GM23338 (cell line): ENCODE measurements around the gene EVI5L. TPM values are rescaled to one million over a fixed set of nuclear protein-coding genes. Genes with fewer than 3 reads are reported as not detected.

Experiments
- ATAC-seq: fragments of 200-7000 bp; cut with Tn5 transposase; 3 replicates; pipeline ENCODE4 v1.9.1; 2020
- DNase-seq: peaks from one replicate; pipeline ENCODE4 v3.0.0-alpha.2; 2015; ENCODE audit warnings: low spot score
- H2AFZ ChIP-seq: fragments of 200-600 bp; sonication (generic); 2 replicates; pipeline ENCODE4 v1.8.0; 2016; ENCODE audit warnings: antibody characterized with exemption, mild to moderate bottlenecking, moderate library complexity
- H3F3A ChIP-seq: fragments of 200-600 bp; sonication (generic); replicated peaks from 2 replicates; pipeline ENCODE4 v1.8.0; 2017; ENCODE audit warnings: antibody characterized with exemption, mixed run types, low read depth
- H3K27ac ChIP-seq: fragments of 200-600 bp; sonication (generic); 2 replicates; pipeline ENCODE4 v1.6.1; 2016; ENCODE audit warnings: low read depth
- H3K27me3 ChIP-seq: fragments of 200-600 bp; sonication (generic); 2 replicates; pipeline ENCODE4 v1.8.0; 2016; ENCODE audit warnings: mild to moderate bottlenecking, mixed run types, moderate library complexity; ENCODE audit not compliant: insufficient read depth
- H3K36me3 ChIP-seq: fragments of 200-600 bp; sonication (generic); 2 replicates; pipeline ENCODE4 v1.8.0; 2016; ENCODE audit warnings: mild to moderate bottlenecking; ENCODE audit not compliant: insufficient read depth
- H3K4me1 ChIP-seq: fragments of 200-600 bp; sonication (generic); 2 replicates; pipeline ENCODE4 v1.8.0; 2016; ENCODE audit warnings: mild to moderate bottlenecking, moderate library complexity; ENCODE audit not compliant: insufficient read depth
- H3K4me2 ChIP-seq: fragments of 200-600 bp; sonication (generic); 2 replicates; pipeline ENCODE4 v1.7.1; 2017; ENCODE audit warnings: mixed run types
- H3K4me3 ChIP-seq: fragments of 200-600 bp; sonication (generic); 2 replicates; pipeline ENCODE4 v1.6.1; 2016; ENCODE audit warnings: mixed run types
- H3K79me2 ChIP-seq: fragments of 200-600 bp; sonication (generic); replicated peaks from 2 replicates; pipeline ENCODE4 v1.8.0; 2017; ENCODE audit warnings: mild to moderate bottlenecking; ENCODE audit not compliant: insufficient read depth
- H3K9me2 ChIP-seq: fragments of 200-600 bp; sonication (generic); 2 replicates; pipeline ENCODE4 v1.8.0; 2017; ENCODE audit not compliant: insufficient read depth
- H4K20me1 ChIP-seq: fragments of 200-600 bp; sonication (generic); replicated peaks from 2 replicates; pipeline ENCODE4 v1.8.0; 2017; ENCODE audit warnings: mild to moderate bottlenecking; ENCODE audit not compliant: insufficient read depth
- H3K27ac Mint-ChIP-seq: 2 replicates; pipeline ENCODE4 v1.8.0; 2020; ENCODE audit warnings: inconsistent platforms, mild to moderate bottlenecking, moderate library complexity, mixed read lengths
- H3K27me3 Mint-ChIP-seq: 3 replicates; pipeline ENCODE4 v1.8.0; 2022; ENCODE audit warnings: low read depth, mild to moderate bottlenecking, moderate library complexity, mixed read lengths, inconsistent platforms; ENCODE audit not compliant: insufficient read depth, poor library complexity
- H3K36me3 Mint-ChIP-seq: 3 replicates; pipeline ENCODE4 v1.8.0; 2021; ENCODE audit warnings: low read depth, mild to moderate bottlenecking, inconsistent platforms, moderate library complexity, mixed read lengths
- H3K4me1 Mint-ChIP-seq: 3 replicates; pipeline ENCODE4 v1.8.0; 2020; ENCODE audit warnings: mild to moderate bottlenecking, inconsistent platforms, mixed read lengths
- H3K4me3 Mint-ChIP-seq: 3 replicates; pipeline ENCODE4 v1.8.0; 2021; ENCODE audit warnings: moderate library complexity, mild to moderate bottlenecking, inconsistent platforms, mixed read lengths
- H3K9me3 Mint-ChIP-seq: 3 replicates; pipeline ENCODE4 v1.8.0; 2020; ENCODE audit warnings: moderate library complexity, mild to moderate bottlenecking, inconsistent platforms, mixed read lengths
- POLR2AphosphoS5 ChIP-seq: IDR thresholded peaks from 2 replicates; pipeline ENCODE4 v1.6.1; 2016; ENCODE audit warnings: antibody characterized with exemption, low read depth
- polyA plus RNA-seq: library from polyadenylated mRNA; unstranded; fragments of >200 nt; fragmentation: Nextera tagmentation; extraction: Ambion mirVana; gene quantifications from 2 replicates; pipeline ENCODE4 v1.2.1, GENCODE V29; 2016
- total RNA-seq: library from RNA; depleted of rRNA; stranded (reverse); fragments of >200 nt; shearing (Covaris generic); gene quantifications from 2 replicates; pipeline ENCODE4 v1.2.3, GENCODE V29; 2014
- TF ChIP-seq, protein P1 (sequence below): fragments of 250-450 bp; sonication (Bioruptor Pico); IDR thresholded peaks from 2 replicates; pipeline ENCODE4 v1.5.0; 2020; ENCODE audit warnings: mild to moderate bottlenecking, moderate library complexity
- TF ChIP-seq, protein P2 (sequence below), 2 experiments: fragments of 200-600 bp in 1 of 2; sonication (generic) in 1 of 2; conservative IDR thresholded peaks; 2 replicates each; pipeline versions ENCODE4 v1.5.1 to v1.6.1; 2016 to 2017; ENCODE audit warnings: antibody characterized with exemption in 2 of 2, low read depth in 2 of 2, mild to moderate bottlenecking in 2 of 2, moderate library complexity in 1 of 2

Gene EVI5L
- total and polyA plus RNA-seq, 2 experiments from 2014 or later, result 4.5 to 16.2 TPM

DNA sequence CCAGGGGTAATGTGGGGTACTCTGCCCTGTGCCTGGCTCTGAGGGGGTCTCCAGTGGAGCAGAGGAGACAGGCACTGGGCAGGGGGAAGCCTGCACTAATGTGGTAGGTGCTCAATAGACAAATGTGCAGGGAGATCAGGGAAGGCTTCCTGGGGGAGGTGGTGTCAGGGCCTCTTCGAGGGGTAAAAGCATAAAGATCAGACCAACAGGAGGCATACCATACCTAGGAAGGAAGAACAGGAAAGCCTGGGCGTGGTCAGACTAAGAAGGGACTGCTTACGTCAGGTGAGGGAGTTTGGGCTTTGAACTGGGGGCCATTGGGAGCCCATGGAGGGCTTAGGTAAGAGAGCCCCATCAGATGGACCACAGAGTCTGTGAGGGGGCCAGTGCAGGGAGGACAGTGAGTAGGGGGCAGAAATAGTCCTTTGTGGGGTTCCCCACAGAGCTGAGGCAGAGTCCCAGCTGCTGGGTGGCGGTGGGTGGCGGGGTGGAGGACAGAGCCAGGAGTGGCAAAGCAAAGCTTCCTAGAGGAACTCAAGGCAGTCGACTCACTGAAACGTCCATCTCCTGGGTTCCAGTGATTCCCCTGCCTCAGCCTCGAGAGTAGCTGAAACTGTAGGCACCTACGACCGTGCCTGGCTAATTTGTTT is 35.4 kb downstream of the EVI5L start:
- peaks cover 57% of the 10 kb centered on the region for H3K27me3 Mint-ChIP-seq
- peaks cover 67% of the 10 kb centered on the region for H3K27me3 ChIP-seq
- H3K9me2 ChIP-seq, result no peaks in the 10 kb centered on the region
- ATAC-seq (no peak), DNase-seq (peak; percentile 46)
- H3K36me3 Mint-ChIP-seq, result no peaks in the 10 kb centered on the region
- peaks cover 21% of the 10 kb centered on the region for H3K4me1 Mint-ChIP-seq
- H2AFZ ChIP-seq, result no peak overlapping the region
- H3K9me3 Mint-ChIP-seq, result no peaks in the 10 kb centered on the region
- no peaks in the 10 kb centered on the region for H3K36me3 ChIP-seq
- 0 out of 2 replicates have a peak overlapping the region, but pooled peaks have one; percentile 5 for H3K4me2 ChIP-seq
- H3K4me3 Mint-ChIP-seq, result no peak overlapping the region; the same call in 2 of the 3 replicates
- TF ChIP-seq, protein P1, sequence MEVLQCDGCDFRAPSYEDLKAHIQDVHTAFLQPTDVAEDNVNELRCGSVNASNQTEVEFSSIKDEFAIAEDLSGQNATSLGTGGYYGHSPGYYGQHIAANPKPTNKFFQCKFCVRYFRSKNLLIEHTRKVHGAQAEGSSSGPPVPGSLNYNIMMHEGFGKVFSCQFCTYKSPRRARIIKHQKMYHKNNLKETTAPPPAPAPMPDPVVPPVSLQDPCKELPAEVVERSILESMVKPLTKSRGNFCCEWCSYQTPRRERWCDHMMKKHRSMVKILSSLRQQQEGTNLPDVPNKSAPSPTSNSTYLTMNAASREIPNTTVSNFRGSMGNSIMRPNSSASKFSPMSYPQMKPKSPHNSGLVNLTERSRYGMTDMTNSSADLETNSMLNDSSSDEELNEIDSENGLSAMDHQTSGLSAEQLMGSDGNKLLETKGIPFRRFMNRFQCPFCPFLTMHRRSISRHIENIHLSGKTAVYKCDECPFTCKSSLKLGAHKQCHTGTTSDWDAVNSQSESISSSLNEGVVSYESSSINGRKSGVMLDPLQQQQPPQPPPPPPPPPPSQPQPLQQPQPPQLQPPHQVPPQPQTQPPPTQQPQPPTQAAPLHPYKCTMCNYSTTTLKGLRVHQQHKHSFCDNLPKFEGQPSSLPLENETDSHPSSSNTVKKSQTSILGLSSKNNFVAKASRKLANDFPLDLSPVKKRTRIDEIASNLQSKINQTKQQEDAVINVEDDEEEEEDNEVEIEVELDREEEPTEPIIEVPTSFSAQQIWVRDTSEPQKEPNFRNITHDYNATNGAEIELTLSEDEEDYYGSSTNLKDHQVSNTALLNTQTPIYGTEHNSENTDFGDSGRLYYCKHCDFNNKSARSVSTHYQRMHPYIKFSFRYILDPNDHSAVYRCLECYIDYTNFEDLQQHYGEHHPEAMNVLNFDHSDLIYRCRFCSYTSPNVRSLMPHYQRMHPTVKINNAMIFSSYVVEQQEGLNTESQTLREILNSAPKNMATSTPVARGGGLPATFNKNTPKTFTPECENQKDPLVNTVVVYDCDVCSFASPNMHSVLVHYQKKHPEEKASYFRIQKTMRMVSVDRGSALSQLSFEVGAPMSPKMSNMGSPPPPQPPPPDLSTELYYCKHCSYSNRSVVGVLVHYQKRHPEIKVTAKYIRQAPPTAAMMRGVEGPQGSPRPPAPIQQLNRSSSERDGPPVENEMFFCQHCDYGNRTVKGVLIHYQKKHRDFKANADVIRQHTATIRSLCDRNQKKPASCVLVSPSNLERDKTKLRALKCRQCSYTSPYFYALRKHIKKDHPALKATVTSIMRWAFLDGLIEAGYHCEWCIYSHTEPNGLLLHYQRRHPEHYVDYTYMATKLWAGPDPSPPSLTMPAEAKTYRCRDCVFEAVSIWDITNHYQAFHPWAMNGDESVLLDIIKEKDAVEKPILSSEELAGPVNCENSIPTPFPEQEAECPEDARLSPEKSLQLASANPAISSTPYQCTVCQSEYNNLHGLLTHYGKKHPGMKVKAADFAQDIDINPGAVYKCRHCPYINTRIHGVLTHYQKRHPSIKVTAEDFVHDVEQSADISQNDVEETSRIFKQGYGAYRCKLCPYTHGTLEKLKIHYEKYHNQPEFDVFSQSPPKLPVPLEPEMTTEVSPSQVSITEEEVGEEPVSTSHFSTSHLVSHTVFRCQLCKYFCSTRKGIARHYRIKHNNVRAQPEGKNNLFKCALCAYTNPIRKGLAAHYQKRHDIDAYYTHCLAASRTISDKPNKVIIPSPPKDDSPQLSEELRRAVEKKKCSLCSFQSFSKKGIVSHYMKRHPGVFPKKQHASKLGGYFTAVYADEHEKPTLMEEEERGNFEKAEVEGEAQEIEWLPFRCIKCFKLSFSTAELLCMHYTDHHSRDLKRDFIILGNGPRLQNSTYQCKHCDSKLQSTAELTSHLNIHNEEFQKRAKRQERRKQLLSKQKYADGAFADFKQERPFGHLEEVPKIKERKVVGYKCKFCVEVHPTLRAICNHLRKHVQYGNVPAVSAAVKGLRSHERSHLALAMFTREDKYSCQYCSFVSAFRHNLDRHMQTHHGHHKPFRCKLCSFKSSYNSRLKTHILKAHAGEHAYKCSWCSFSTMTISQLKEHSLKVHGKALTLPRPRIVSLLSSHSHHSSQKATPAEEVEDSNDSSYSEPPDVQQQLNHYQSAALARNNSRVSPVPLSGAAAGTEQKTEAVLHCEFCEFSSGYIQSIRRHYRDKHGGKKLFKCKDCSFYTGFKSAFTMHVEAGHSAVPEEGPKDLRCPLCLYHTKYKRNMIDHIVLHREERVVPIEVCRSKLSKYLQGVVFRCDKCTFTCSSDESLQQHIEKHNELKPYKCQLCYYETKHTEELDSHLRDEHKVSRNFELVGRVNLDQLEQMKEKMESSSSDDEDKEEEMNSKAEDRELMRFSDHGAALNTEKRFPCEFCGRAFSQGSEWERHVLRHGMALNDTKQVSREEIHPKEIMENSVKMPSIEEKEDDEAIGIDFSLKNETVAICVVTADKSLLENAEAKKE (CRISPR knock-in tag), result no peak
- TF ChIP-seq, protein P2, sequence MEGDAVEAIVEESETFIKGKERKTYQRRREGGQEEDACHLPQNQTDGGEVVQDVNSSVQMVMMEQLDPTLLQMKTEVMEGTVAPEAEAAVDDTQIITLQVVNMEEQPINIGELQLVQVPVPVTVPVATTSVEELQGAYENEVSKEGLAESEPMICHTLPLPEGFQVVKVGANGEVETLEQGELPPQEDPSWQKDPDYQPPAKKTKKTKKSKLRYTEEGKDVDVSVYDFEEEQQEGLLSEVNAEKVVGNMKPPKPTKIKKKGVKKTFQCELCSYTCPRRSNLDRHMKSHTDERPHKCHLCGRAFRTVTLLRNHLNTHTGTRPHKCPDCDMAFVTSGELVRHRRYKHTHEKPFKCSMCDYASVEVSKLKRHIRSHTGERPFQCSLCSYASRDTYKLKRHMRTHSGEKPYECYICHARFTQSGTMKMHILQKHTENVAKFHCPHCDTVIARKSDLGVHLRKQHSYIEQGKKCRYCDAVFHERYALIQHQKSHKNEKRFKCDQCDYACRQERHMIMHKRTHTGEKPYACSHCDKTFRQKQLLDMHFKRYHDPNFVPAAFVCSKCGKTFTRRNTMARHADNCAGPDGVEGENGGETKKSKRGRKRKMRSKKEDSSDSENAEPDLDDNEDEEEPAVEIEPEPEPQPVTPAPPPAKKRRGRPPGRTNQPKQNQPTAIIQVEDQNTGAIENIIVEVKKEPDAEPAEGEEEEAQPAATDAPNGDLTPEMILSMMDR (conservative IDR thresholded peaks at IDR 0.05; ENCODE audit: low read depth in 2 of 2), result 0 out of 4 replicates have a peak, but pooled peaks of 1 of the 2 experiments have one; percentile 10
- no peak for TF ChIP-seq POLR2AphosphoS5
- H3K27ac ChIP-seq, result no peak overlapping the region
- H3K27ac Mint-ChIP-seq, result no peak overlapping the region
- H3K4me1 ChIP-seq, result peaks cover 32% of the 10 kb centered on the region
- no peaks in the 10 kb centered on the region for H3K79me2 ChIP-seq
- no peak overlapping the region for H3K4me3 ChIP-seq
- no peaks in the 10 kb centered on the region for H4K20me1 ChIP-seq
- H3F3A ChIP-seq, result 0 out of 2 replicates have a peak, but pooled peaks cover 8% of the 10 kb centered on the region
